OCI-LY1 (cell line): ENCODE results near the gene CNIH4.

Experiments used
- EZH2 ChIP-seq: fragments of 200-600 bp; sonication (generic), shearing (Covaris generic); IDR thresholded peaks from 2 replicates; pipeline ENCODE4 v1.8.0; 2017; ENCODE audit warnings: borderline replicate concordance, mixed run types, mild to moderate bottlenecking, antibody characterized with exemption, low read length, moderate library complexity, mixed read lengths
- TF ChIP-seq, protein P1 (sequence below): fragments of 200-600 bp; sonication (generic), shearing (Covaris generic); IDR thresholded peaks from 2 replicates; pipeline ENCODE4 v1.5.1; 2017; ENCODE audit warnings: mild to moderate bottlenecking, antibody characterized with exemption, low read length, moderate library complexity, mixed read lengths

DNA sequence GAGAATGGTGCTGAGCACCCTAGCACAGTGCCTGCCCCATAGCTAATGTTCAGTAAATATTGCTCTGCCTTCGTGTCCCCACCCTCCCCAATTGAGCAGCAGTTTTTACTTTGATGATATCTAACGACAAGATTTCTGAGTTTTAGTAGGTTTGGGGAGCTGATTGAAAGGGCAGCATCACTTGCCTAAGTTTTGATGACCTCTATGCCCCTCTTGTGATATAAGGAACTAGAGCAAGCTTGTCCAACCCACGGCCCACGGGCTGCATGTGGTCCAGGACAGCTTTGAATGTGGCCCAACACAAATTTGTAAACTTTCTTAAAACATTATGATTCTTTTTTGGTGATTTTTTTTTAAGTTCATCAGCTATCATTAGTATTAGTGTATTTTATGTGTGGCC is 1.6 kb downstream of the CNIH4 start:
- TF ChIP-seq, protein P1, sequence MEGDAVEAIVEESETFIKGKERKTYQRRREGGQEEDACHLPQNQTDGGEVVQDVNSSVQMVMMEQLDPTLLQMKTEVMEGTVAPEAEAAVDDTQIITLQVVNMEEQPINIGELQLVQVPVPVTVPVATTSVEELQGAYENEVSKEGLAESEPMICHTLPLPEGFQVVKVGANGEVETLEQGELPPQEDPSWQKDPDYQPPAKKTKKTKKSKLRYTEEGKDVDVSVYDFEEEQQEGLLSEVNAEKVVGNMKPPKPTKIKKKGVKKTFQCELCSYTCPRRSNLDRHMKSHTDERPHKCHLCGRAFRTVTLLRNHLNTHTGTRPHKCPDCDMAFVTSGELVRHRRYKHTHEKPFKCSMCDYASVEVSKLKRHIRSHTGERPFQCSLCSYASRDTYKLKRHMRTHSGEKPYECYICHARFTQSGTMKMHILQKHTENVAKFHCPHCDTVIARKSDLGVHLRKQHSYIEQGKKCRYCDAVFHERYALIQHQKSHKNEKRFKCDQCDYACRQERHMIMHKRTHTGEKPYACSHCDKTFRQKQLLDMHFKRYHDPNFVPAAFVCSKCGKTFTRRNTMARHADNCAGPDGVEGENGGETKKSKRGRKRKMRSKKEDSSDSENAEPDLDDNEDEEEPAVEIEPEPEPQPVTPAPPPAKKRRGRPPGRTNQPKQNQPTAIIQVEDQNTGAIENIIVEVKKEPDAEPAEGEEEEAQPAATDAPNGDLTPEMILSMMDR: no peak
- TF ChIP-seq EZH2: no peak
